HG02571 (cell line): ENCODE data around the gene SLC39A11.
"Not testable (repeated sequence)": the region's sequence is repeated elsewhere in the genome, so short reads cannot be mapped to it uniquely, and the experiment has no call there.

Experiments
- ATAC-seq: cut with Tn5 transposase; IDR thresholded peaks from one replicate; pipeline ENCODE4 v1.9.1; 2021; ENCODE audit warnings: mild to moderate bottlenecking, moderate library complexity; ENCODE audit not compliant: unreplicated experiment

The SLC39A11 gene

DNA sequence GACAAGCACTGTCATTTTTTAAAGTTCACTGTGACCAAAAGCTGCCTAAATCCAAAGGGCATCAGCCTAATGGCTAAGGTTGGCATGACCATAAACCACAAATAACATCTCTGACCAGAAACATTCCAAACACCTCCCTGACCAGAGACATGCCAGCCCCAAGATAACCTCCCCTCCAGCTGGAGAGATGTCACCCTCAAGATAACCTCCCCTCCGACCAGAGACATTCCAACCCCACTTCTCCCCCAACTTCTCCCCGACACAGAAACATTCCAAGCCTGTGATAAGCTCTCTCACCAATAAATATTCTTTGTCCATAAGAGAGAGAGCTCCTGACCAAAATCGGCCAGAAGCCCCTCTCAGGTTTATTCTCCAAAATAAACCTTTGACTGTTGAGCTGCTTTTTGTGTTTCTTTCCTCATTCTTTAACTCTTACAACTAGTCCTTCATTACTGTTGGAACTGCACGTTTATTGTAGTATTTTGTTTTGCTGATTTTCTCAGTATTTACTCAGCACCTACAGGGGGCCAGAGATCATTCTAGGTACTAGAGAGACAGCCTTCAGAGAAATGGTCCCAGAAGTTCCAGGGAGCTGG, 325.6 kb downstream of the SLC39A11 start:
- ATAC-seq: no peak

DNA sequence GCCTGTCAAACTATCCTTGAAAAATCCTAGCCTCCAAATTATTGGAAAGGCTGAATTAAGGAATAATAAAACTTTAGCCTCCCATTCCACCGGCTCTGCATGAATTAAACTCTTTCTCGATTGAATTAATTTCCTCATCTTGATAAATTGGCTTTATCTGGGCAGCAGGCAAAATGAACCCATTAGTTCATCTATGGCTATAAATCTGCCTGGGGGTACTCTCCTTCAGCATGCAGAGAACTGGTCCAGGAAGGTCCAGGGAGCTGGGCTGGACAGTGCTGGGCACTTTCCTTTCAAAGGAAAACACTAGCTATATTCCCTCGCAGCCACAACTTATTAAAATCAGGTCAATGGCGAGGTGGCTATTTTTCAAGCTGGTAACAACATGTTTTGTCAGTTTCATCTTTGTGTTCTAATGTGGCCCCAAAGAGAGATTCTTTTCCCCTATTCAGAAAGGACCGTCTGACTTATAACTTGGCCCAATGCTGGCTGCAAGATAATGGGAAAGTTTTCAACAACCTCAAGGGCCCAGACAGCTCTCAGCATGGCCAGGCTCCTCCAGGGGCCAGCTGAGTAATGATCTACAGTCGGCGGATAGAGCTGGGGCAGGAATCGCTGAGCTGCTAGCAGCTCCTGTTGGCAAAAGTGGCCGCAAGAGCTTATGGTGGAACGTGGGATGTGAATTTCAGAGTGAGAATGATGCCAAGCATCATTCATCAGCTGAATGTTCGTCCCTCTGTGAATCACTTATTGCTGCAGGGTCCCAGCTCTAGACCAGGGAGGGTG, 326.9 kb downstream of the SLC39A11 start:
- ATAC-seq: no peak

DNA sequence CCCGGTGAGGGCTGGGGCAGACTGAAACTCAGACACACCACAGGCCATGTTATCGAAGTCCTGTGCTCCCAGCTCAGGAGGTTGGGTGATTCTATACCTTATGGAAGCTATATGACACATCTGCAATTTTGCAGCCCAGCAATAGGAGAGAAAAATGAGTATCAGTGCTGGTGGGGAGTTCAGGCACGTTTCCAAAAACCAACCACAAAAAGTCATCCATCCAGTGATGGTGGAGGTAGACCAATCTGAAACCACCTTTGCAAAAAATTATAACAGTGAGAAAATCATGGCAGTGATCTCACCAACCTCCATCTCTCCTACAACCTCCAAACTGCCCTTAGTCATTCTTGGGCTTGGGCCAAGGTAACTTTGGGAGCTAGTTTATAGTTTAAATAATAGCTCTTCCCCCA, 327.9 kb downstream of the SLC39A11 start:
- ATAC-seq: no peak

DNA sequence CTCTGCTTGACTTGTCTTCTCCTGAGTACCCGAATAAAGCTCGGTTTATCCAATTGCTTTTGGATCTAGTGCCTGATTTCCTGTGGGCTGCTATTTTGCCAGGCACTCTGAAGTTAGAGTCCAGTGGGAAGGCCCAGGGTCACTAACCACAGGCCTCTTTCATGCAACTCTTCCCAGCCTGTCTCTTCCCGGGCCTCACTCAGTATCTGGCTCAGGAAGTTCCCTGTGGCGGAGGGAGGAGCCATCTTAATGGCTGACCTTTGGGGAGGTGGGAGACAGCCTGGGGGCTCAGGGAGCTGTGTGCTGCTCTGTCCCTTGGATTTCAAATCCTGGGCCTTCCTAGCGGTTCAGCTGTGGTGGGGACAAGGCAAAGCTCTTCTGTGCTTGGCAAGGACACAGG, 328.5 kb downstream of the SLC39A11 start:
- ATAC-seq: no peak

DNA sequence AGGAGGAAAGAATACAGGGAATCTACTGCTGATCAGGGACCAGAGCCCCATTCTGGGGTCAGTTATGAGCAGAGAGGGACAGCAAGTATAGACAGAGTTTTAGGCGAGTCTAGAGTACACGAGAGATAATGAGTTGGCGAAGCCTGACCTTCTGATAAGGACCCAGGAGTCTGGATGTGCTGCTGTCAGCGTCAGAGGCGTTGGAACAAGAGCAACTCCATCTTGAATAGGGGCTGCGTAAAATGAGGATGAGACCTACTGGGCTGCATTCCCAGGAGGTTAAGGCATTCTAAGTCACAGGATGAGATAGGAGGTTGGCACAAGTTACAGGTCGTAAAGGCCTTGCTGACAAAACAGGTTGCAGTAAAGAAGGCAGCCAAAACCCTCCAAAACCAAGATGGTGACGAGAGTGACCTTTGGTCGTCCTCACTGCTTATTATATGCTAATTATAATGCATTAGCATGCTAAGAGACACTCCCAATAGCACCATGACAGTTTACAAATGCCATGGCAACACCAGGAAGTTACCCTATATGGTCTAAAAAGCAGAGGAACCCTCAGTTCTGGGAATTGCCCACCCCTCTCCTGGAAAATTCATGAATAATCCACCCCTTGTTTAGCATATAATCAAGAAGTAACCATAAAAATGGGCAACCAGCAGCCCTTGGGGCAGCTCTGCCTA, 330.5 kb downstream of the SLC39A11 start:
- not testable (repeated sequence) for ATAC-seq

DNA sequence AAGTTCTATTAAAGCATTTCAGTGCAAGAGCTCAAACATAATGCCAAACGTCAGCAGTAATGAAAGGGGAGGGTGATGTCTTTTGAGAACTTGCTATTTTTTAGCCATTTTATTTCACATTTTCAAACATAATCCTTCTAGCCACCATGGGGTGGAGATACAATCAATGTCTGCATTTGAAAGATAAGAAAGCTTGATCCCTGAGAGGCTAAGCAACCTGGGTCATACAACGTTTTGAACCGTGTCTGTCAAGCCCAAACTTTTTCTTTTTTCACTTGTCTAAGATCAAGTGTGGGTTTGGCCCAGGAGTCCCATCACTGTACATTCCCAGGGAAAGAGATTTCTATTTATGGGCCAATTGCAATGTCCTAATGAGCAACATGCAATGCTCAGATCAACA, 331.1 kb downstream of the SLC39A11 start:
- ATAC-seq: no peak

DNA sequence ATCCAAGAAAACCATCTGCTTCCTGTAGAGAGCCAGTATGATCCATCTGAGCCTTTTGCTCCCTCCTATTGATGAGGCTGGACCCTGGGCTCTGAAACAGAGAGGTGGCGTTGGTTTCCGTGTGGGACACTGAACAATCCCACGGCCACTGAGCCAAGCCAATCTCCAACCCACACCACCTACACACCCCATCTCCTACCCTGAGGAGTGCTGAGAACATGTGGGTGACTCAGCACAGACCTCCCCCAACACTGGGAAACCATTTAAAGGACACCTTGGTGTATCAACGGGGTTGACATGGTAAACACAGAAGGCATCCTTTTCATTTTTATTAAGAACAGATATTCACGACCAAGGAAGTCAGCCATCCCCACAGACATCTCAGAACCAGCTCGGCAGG, 332.1 kb downstream of the SLC39A11 start:
- ATAC-seq: no peak

DNA sequence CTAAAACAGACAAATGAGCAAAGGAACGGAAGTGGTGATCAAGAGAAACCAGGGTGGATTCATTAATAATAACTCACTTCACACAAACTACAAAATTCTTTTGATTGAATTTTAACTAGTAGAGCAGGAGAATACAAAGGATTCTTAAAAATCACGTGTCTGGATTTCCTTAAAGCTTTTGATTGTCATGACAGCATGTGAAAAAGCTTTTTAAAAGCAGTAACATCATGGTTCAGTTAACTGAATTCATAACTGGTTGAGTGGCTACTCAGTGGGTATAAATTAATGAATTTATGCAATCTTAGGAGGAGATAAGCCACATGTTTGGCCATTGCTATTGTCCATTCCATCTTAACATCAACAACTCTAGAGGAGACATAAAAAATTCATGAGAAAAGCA, 333.2 kb downstream of the SLC39A11 start:
- no peak for ATAC-seq

DNA sequence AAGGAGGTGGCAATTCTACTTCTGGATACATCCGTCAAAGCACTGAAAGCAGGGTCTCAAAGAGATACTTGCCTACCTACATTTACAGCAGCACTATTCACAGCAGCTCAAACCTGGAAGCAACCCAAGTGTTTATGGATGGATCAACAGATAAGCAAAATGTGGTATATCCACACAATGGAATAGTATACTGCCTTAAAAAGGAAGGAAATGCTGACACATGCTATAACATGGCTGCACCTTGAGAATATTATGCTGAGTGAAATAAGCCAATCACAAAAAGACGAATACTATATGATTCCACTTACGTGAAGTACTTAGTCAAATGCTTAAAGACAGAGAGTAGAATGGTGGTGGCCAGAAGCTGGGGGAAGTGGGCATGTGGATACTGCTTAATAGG, 336.2 kb downstream of the SLC39A11 start:
- no peak for ATAC-seq

DNA sequence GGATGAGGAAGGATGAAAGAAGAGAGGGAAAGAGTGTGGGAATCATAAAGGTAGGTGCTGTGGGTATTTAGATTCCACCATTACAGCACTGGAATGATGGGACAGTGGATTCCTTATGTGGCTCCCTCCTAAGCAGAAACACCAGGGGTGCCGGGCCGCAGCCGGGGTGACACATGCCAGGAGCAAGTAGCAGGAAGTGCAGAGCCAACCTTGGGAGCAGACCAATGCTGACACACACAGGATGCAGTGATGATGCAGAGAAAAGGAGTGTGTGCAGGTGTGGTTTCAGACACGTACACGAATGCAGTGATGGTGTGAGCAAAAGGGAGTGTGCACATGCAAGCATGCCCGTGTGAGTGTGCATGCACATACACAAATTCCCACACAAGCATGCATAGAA, 338.0 kb downstream of the SLC39A11 start:
- no peak for ATAC-seq

DNA sequence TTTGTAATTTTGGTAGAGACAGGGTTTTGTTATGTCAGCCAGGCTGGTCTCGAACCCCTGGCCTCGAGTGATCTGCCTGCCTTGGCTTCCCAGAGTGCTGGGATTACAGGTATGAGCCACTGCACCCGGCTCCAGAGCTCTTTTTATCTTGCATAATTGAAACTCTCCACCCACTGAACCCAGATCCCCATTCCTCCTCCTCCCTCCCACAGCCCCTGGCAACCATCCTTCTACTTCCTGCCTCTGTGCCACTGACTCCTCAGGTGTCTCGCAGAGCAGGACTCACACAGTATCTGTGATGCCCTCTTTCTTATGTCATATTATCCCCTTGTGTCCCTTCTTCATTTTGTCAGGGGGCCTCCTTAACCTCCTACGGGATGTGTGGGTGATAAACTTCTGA, 340.7 kb downstream of the SLC39A11 start:
- ATAC-seq: no peak

DNA sequence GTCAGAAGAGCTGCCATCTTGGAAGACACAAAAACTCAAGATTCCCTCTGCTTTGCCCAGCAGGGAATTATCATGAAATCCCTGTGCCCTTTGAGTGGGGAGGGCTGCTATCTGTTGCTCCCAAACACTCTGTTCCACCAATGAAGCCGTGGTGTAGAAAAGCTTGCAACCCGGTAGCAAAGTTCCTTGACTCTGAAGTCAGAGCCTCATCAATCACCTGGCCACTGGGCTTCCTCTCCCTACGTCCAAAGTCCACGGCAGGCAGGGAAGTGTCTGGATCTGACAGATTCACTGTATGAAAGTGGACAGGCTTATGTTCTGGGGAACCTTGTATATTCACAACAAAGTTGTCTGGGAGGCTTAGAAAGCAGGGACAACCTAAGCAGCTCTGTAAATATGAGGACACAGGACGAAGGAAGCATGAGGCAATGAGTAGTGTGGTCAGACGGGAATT, 343.3 kb downstream of the SLC39A11 start:
- no peak for ATAC-seq

DNA sequence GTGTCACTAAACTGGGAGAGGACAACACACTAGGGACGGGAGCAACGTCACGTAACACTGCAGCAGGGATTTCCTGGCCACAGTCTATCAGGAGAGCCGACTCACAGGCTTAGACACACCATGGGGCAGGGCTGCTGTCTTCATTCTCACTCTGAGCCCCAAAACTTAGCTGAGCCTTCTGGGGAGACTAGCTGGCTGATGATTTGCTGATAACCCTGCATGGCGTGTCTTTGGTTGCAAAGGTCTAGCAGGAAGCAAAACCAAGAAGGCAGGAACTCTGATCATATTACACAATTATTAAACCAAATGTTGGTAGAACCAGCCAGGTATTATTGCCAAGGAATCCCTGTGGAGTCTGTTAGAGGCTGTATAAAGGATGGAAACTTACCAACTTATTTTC, 345.0 kb downstream of the SLC39A11 start:
- no peak for ATAC-seq

DNA sequence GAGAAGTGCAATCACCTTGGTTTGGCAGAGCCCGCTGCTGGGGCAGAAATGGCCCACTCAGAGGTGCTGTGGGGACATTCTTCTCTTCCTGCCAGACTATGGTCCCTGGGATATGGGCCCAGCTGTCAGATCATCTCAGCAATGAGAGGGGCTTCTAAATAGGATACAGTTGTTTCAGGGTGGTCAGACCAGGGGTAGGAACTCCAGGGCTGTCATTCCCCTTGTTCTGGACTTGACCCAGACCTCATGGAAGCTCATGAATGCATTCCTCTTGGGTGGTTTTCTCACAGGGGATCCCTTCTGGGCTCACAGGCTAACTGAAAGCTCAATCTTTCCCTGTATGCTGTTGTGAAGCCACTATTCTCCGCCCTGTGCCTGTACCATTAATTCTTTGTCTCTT, 347.2 kb downstream of the SLC39A11 start:
- ATAC-seq: no peak

DNA sequence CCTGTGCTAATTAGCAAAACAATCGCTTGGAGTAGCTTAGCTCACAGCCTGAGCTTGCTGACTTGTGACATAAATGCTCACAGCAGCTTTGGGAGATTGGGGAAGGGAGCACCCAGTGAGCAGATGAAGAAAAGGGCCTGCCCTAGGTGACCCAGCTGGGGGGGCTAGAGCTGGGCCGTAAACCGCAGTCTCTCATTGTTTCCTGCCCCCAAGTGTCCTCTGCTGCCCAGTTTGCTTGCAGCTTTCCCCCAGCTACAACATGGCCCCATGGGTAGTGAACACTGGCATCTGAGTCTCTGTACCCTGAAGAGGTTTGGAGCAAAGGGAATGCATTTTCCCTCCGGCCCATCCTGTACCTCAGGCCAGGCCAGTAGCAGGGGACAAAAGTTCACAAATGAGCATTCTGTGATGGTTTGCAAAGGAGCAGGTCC, 349.4 kb downstream of the SLC39A11 start:
- no peak for ATAC-seq

DNA sequence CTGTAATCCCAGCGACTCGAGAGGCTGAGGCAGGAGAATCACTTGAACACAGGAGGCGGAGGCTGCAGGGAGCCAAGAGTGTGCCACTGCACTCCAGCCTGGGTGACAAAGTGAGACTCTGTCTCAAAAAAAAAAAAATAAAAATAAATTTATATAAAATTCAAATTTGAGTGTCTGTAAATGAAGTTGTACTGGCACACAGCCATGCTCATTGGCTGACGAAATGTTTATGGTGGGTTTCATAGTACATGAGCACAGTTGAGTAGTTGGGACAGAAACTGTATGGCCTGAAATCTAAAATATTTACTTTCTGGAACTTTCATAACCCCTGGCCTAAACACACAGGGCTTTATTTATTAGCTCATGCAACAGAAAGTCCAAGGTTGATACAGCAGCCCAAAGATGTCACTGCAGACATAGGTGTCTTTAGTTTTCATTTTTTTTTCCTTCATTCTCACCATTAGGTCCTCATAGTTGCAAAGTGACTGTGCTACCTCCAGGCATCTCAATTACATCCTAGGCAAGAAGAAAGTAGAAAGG, 355.3 kb downstream of the SLC39A11 start:
- no peak for ATAC-seq

DNA sequence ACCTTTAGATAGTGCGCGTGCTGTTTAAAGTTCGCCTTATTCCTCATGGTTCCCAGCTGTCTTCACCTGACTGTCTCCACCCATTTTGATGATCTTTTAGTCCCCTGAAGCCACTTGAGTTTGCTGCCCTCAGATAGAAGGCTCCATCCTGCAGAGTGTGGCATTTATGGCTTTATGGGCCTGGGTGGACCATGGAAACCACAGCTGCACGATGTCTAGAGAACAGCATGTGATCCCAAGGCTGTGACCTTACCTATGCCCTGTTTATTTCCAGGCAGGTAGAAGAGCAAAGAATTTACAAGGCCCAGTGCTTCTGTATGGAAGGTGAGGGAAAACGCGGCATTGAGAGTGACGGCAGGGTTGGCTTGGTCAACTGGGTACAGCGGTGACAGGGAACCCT, 356.9 kb downstream of the SLC39A11 start:
- no peak for ATAC-seq

DNA sequence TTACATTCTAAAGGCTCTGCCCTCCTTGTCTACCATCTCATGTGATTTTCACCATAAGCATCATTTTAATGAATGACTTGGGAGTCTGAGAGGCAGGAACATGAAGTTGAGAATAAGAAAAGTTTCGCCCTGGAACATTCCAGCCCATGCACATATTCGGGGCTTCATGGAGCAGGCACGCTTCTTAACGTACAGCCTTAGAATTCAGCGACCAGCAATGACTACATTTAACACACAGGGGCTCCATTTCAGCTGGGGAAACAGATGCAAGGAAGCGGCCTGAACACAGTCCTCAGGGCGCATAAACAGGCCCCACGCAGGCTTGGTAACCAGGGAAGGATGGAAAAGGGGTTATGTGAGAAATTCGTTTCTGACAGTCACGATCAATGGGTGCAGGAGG, 357.4 kb downstream of the SLC39A11 start:
- ATAC-seq: no peak

DNA sequence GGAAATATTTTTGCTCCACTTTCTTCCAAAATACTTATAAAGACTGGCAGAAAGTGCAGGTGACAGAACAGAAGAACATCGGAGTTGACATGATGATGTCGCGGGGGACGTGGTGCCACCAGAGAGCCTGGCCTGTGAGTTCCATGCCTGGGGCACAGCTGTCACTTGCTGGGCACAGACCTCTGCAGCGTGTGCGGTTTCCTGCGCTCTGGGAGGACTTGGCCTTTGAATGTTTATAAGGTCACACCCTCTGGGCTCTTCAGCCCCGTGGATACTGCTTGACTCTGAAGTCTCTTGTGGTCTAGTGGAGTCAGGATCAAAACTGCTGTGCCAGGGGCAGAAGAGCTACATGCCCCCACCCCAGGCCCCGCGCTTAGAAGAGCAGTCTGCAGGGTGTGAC, 357.9 kb downstream of the SLC39A11 start:
- no peak for ATAC-seq

DNA sequence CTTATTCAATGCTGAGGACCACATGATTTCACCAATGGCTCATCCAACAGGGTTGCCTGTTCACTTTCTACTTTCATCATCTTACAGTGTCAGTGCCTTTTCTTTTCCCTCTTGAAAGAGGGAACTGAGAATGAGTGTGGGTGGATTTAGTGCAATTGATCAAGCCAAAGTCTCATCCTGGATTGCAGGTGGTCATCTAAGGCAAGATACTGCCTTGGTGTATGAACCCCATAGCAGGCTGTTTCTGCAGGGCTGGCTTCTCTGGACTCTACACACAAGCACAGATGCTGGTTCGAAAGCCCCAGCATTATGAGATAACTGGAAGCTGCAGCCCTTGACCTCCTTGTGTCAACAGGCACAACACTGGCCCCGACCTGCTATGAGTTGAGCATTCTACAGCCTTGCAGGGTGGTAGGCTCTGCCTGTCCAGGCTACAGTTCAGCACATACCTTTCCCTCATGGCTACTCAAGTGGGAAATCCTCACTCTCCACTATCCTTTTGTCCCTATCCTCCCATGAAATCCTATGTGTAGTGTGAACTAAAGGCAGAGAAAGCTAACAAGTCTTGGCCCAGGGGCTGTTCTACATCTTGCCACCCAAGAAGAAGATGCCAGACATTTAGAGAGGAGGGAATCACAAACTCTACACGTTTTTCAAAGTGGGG, 358.7 kb downstream of the SLC39A11 start:
- no peak for ATAC-seq

DNA sequence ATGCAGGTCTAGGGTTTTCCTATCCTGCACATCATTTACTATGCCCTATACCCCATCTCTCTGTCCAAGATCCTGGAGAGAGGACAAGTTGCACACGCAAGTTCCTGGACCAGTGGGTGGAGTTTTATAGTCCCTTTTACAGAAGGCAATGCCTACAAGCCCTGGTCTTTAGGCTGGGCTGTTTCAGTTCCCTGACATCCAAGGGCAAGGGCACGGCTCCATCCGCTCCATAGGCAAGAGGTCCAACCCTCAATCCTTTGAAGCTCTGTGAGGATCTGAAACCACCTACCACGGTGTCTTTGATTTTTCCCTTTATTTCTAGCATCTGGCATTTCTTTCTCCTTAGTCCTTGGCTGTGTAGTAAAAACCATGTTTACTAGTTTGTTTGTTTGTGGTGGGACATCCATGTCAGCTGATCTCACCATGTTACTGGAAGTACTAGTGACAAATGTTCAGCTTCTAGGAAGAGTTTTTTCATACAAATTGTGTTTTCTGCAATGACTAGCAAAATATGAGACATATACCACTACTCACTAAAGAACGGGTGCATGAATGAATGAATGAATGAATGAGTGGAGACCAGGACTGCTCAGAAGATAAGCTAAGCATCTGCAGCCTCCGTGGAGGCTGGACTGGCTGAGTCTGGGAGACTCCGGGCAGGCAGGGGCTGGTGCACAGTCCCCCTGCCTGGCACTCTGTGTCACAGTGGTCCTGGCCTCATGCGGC, 359.4 kb downstream of the SLC39A11 start:
- ATAC-seq: no peak
